Erythroblast (primary cell): Measurements from ENCODE around the gene HDAC4.

ENCODE experiments used
- DNase-seq, 2 experiments: peaks; one replicate each; lab custom pipeline; 2025; lab: John Stamatoyannopoulos, UW
- GATA1 ChIP-seq: IDR thresholded peaks from 2 replicates; pipeline ENCODE4 v1.6.1; 2011; ENCODE audit warnings: low read depth, mild to moderate bottlenecking, control low read depth, low read length, moderate library complexity
- POLR2A ChIP-seq: IDR thresholded peaks from 2 replicates; pipeline ENCODE4 v1.6.1; 2011; ENCODE audit warnings: mild to moderate bottlenecking, low read length

HDAC4 gene

GRCh38 chr2:239142296-239142695 lies 258.5 kb downstream of the HDAC4 start:
- TF ChIP-seq POLR2A (no peak), GATA1 (no peak)

GRCh38 chr2:239141021-239141760 lies 259.6 kb downstream of the HDAC4 start:
- no peak for DNase-seq
- TF ChIP-seq POLR2A (no peak), GATA1 (no peak)

More at GRCh38 chr2:239142296-239142695, 258.5 kb downstream of the HDAC4 start:
- DNase-seq, result no peak

- peak in 1 of 2 experiments; percentile 9 for DNase-seq
- TF ChIP-seq POLR2A (no peak), GATA1 (no peak)
Measured at GRCh38 chr2:239140346-239141020, 260.3 kb downstream of the HDAC4 start.

- no peak for TF ChIP-seq GATA1
- no peak for TF ChIP-seq POLR2A
- DNase-seq, result no peak
Measured at GRCh38 chr2:239139566-239139965, 261.3 kb downstream of the HDAC4 start.

- DNase-seq, result no peak
- TF ChIP-seq POLR2A (no peak), GATA1 (no peak)
Measured at GRCh38 chr2:239139101-239139500, 261.7 kb downstream of the HDAC4 start.

- no peak for TF ChIP-seq POLR2A
- TF ChIP-seq GATA1, result no peak
- DNase-seq, result no peak
Measured at GRCh38 chr2:239138610-239139009, 262.2 kb downstream of the HDAC4 start.

- no peak for DNase-seq
- TF ChIP-seq GATA1, result no peak
- TF ChIP-seq POLR2A, result no peak
Measured at GRCh38 chr2:239137898-239138283, 262.9 kb downstream of the HDAC4 start.

- no peak for TF ChIP-seq GATA1
- no peak for TF ChIP-seq POLR2A
- DNase-seq, result no peak
Measured at GRCh38 chr2:239137165-239137897, 263.5 kb downstream of the HDAC4 start.

GRCh38 chr2:239136762-239137161 lies 264.1 kb downstream of the HDAC4 start:
- TF ChIP-seq POLR2A (no peak), GATA1 (no peak)
- DNase-seq, result no peak

GRCh38 chr2:239136203-239136602 lies 264.6 kb downstream of the HDAC4 start:
- no peak for TF ChIP-seq POLR2A
- TF ChIP-seq GATA1, result no peak
- no peak for DNase-seq

GRCh38 chr2:239135531-239135930 lies 265.3 kb downstream of the HDAC4 start:
- DNase-seq, result no peak
- TF ChIP-seq POLR2A, result no peak
- TF ChIP-seq GATA1, result no peak

GRCh38 chr2:239133945-239134570 lies 266.8 kb downstream of the HDAC4 start:
- TF ChIP-seq POLR2A (no peak), GATA1 (no peak)
- no peak for DNase-seq

GRCh38 chr2:239132786-239133185 lies 268.0 kb downstream of the HDAC4 start:
- TF ChIP-seq POLR2A (no peak), GATA1 (no peak)
- DNase-seq, result no peak
